Ishikawa (cell line): ENCODE measurements around the gene CCDC60.

Experiments used
- CEBPB ChIP-seq: IDR thresholded peaks from 2 replicates; pipeline ENCODE4 v1.6.1; 2012
- CREB1 ChIP-seq: IDR thresholded peaks from 2 replicates; pipeline ENCODE4 v1.6.1; 2012; ENCODE audit warnings: low read depth
- EGR1 ChIP-seq: IDR thresholded peaks from 2 replicates; pipeline ENCODE4 v1.6.1; 2012
- EP300 ChIP-seq: IDR thresholded peaks from 2 replicates; pipeline ENCODE4 v1.6.1; 2012; ENCODE audit warnings: borderline replicate concordance
- FOXM1 ChIP-seq: IDR thresholded peaks from 2 replicates; pipeline ENCODE4 v1.6.1; 2012; ENCODE audit warnings: low read depth, borderline replicate concordance
- NFIC ChIP-seq: IDR thresholded peaks from 2 replicates; pipeline ENCODE4 v1.6.1; 2012
- RAD21 ChIP-seq: IDR thresholded peaks from 2 replicates; pipeline ENCODE4 v1.6.1; 2012; ENCODE audit warnings: low read depth
- TAF1 ChIP-seq: IDR thresholded peaks from 2 replicates; pipeline ENCODE4 v1.6.1; 2012; ENCODE audit warnings: low read depth, mild to moderate bottlenecking
- TCF12 ChIP-seq: IDR thresholded peaks from 2 replicates; pipeline ENCODE4 v1.6.1; 2012; ENCODE audit warnings: low read depth
- TEAD4 ChIP-seq: IDR thresholded peaks from 2 replicates; pipeline ENCODE4 v1.6.1; 2012
- USF1 ChIP-seq: IDR thresholded peaks from 2 replicates; pipeline ENCODE4 v1.6.1; 2012
- YY1 ChIP-seq: IDR thresholded peaks from 2 replicates; pipeline ENCODE4 v1.6.1; 2012; ENCODE audit warnings: low read depth
- ZBTB7A ChIP-seq: IDR thresholded peaks from 2 replicates; pipeline ENCODE4 v1.6.1; 2012; ENCODE audit warnings: low read depth
- TF ChIP-seq, protein P1 (sequence below): IDR thresholded peaks from 2 replicates; pipeline ENCODE4 v1.6.1; 2012
- TF ChIP-seq, protein P2 (sequence below): IDR thresholded peaks from 2 replicates; pipeline ENCODE4 v1.6.1; 2012; ENCODE audit warnings: low read depth, mild to moderate bottlenecking

CCDC60 gene

GRCh38 chr12:119450771-119451170 is 116.2 kb downstream of the CCDC60 start:
- TF ChIP-seq RAD21 (no peak), FOXM1 (no peak), USF1 (no peak), YY1 (no peak), TAF1 (no peak), TCF12 (no peak), TEAD4 (no peak), EP300 (no peak), CREB1 (no peak), CEBPB (no peak), EGR1 (no peak), NFIC (no peak), ZBTB7A (no peak)
- TF ChIP-seq, protein P1, sequence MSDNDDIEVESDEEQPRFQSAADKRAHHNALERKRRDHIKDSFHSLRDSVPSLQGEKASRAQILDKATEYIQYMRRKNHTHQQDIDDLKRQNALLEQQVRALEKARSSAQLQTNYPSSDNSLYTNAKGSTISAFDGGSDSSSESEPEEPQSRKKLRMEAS, result no peak
- TF ChIP-seq, protein P2, sequence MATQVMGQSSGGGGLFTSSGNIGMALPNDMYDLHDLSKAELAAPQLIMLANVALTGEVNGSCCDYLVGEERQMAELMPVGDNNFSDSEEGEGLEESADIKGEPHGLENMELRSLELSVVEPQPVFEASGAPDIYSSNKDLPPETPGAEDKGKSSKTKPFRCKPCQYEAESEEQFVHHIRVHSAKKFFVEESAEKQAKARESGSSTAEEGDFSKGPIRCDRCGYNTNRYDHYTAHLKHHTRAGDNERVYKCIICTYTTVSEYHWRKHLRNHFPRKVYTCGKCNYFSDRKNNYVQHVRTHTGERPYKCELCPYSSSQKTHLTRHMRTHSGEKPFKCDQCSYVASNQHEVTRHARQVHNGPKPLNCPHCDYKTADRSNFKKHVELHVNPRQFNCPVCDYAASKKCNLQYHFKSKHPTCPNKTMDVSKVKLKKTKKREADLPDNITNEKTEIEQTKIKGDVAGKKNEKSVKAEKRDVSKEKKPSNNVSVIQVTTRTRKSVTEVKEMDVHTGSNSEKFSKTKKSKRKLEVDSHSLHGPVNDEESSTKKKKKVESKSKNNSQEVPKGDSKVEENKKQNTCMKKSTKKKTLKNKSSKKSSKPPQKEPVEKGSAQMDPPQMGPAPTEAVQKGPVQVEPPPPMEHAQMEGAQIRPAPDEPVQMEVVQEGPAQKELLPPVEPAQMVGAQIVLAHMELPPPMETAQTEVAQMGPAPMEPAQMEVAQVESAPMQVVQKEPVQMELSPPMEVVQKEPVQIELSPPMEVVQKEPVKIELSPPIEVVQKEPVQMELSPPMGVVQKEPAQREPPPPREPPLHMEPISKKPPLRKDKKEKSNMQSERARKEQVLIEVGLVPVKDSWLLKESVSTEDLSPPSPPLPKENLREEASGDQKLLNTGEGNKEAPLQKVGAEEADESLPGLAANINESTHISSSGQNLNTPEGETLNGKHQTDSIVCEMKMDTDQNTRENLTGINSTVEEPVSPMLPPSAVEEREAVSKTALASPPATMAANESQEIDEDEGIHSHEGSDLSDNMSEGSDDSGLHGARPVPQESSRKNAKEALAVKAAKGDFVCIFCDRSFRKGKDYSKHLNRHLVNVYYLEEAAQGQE, result no peak

DNA sequence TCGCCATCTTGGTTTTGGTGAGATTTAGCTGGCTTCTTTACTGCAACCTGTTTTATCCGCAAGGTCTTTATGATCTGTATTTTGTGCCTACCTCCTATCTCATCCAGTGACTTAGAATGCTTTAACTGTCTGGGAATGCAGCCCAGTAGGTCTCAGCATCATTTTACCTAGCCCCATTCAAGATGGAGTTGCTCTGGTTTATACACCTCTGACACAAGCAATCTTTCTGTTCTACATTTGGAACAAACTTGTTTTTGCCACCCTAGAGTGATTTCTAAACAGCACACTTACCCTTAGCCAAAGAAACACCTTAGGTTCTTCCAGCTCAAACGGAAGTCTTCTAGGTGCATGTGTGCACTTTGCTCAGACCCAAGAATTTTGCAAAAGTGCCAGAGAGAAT is 122.3 kb downstream of the CCDC60 start:
- TF ChIP-seq NFIC (no peak), TAF1 (no peak), TCF12 (no peak), CEBPB (no peak), CREB1 (no peak)
- TF ChIP-seq, protein P1, result no peak
- TF ChIP-seq, protein P2, result no peak

DNA sequence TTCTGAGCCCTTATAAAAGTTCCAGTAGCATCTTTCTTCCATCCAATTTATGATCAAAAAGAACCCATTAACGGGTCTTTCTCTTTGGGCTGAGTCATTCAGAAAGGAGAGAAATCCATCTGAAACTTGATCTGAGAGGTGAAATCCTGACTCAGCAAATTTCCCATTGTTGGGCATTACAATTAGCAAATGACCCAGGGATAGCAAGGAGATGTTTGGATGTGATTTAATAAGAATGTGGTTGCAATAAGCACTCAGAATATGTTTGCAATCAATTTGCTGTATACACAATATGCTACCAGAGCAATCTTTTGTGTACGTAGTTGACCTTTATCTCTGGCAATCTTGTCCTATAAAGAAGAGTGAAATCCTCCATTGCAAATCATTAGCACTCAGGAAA is 122.7 kb downstream of the CCDC60 start:
- TF ChIP-seq TCF12 (no peak), NFIC (no peak), ZBTB7A (no peak), FOXM1 (no peak), YY1 (no peak), RAD21 (no peak), EGR1 (no peak), TEAD4 (no peak), CREB1 (no peak), EP300 (no peak), TAF1 (no peak), CEBPB (no peak), USF1 (no peak)
- TF ChIP-seq, protein P2, result no peak
- TF ChIP-seq, protein P1, result no peak

- TF ChIP-seq, protein P2, result no peak
- TF ChIP-seq USF1 (no peak), RAD21 (no peak), TCF12 (no peak), TEAD4 (no peak), FOXM1 (no peak), ZBTB7A (no peak), EP300 (no peak), CREB1 (no peak), TAF1 (no peak), NFIC (no peak), YY1 (no peak), EGR1 (no peak), CEBPB (no peak)
- TF ChIP-seq, protein P1, result no peak
Measured at GRCh38 chr12:119459481-119459880, 125.0 kb downstream of the CCDC60 start.
